ENCODE measurements around the gene AQP2. TPM values are rescaled to one million over a fixed set of nuclear protein-coding genes. Genes with fewer than 3 reads are reported as not detected.

AQP2 gene
- total and polyA plus RNA-seq, 2 experiments from 2014 or later = 0.07 TPM; not detected in 1

- no peak for DNase-seq (ENCODE audit: low spot score)
- Histone ChIP-seq H3K36me3 (ENCODE audit: insufficient read depth) (no peaks in the 10 kb centered on the region), H3K27ac (ENCODE audit: low read depth) (no peak overlapping the region), H3K4me2 (no peak overlapping the region), H3F3A (replicated peaks; ENCODE audit: low read depth) (no peaks in the 10 kb centered on the region), H3K9me2 (ENCODE audit: insufficient read depth) (no peaks in the 10 kb centered on the region), H2AFZ (no peak overlapping the region), H4K20me1 (replicated peaks; ENCODE audit: insufficient read depth) (no peaks in the 10 kb centered on the region), H3K4me3 (no peak overlapping the region), H3K27me3 (ENCODE audit: insufficient read depth) (peaks cover 32% of the 10 kb centered on the region), H3K79me2 (replicated peaks; ENCODE audit: insufficient read depth) (no peaks in the 10 kb centered on the region), H3K4me1 (ENCODE audit: insufficient read depth) (peaks cover 22% of the 10 kb centered on the region; the same call in 1 of the 2 replicates)
- no peak for TF ChIP-seq JUNB (IDR thresholded peaks at IDR 0.05; ENCODE audit: unreplicated experiment)
- no peak for TF ChIP-seq EZH2phosphoT487 (IDR thresholded peaks at IDR 0.05; ENCODE audit: unreplicated experiment)
- no peak for TF ChIP-seq ZNF331 (CRISPR knock-in tag; IDR thresholded peaks at IDR 0.05; ENCODE audit: low read depth)
- TF ChIP-seq ETS1 (IDR thresholded peaks at IDR 0.05) = no peak
- TF ChIP-seq CREB1 (CRISPR knock-in tag; IDR thresholded peaks at IDR 0.05; ENCODE audit: low read depth) = no peak
- TF ChIP-seq ZNF114 (CRISPR knock-in tag; IDR thresholded peaks at IDR 0.05) = no peak
- no peak for TF ChIP-seq NANOG (IDR thresholded peaks at IDR 0.05; ENCODE audit: borderline replicate concordance)
- TF ChIP-seq CTCF (conservative IDR thresholded peaks at IDR 0.05; ENCODE audit: low read depth in 2 of 2) = no peak
- TF ChIP-seq POLR2AphosphoS5 (IDR thresholded peaks at IDR 0.05; ENCODE audit: low read depth) = no peak
- TF ChIP-seq REST (IDR thresholded peaks at IDR 0.05; ENCODE audit: unreplicated experiment) = no peak
- TF ChIP-seq ZNF462 (CRISPR knock-in tag; IDR thresholded peaks at IDR 0.05) = no peak
- TF ChIP-seq STAT1 (IDR thresholded peaks at IDR 0.05; ENCODE audit: unreplicated experiment) = no peak
- TF ChIP-seq EZH2 (IDR thresholded peaks at IDR 0.05; ENCODE audit: low read depth, unreplicated experiment) = no peak
- no peak for ATAC-seq
- no peaks in the 10 kb centered on the region for H3K36me3 Mint-ChIP-seq (ENCODE audit: low read depth)
- H3K27ac Mint-ChIP-seq = no peak overlapping the region
- H3K4me1 Mint-ChIP-seq = peaks cover 13% of the 10 kb centered on the region
- H3K4me3 Mint-ChIP-seq = no peak overlapping the region
- no peaks in the 10 kb centered on the region for H3K9me3 Mint-ChIP-seq
- peaks cover 13% of the 10 kb centered on the region for H3K27me3 Mint-ChIP-seq (ENCODE audit: insufficient read depth, low read depth, poor library complexity)
Measured at GRCh38 chr12:49952391-49953055, 2.0 kb downstream of the AQP2 start.

Data from GM23338 (cell line).